AG10803 (cell line): ENCODE results near the gene ZNF804B.

Experiments used
- DNase-seq: peaks from one replicate; pipeline ENCODE4 v3.0.0; 2010; ENCODE audit warnings: low read depth
- H3K4me3 ChIP-seq: 2 replicates; pipeline ENCODE4 v1.5.1; 2011; ENCODE audit warnings: mild to moderate bottlenecking, low read length, control low read depth
- CTCF ChIP-seq: conservative IDR thresholded peaks from 2 replicates; pipeline ENCODE4 v1.5.1; 2011; ENCODE audit warnings: mild to moderate bottlenecking, low read length, control low read depth, inconsistent platforms

ZNF804B gene

GRCh38 chr7:89133357-89133756, 373.9 kb downstream of the ZNF804B start:
- TF ChIP-seq CTCF = no peak
- DNase-seq = no peak

GRCh38 chr7:89133819-89134218, 374.3 kb downstream of the ZNF804B start:
- no peak overlapping the region for H3K4me3 ChIP-seq
- no peak for DNase-seq
- no peak for TF ChIP-seq CTCF

More at GRCh38 chr7:89133357-89133756, 373.9 kb downstream of the ZNF804B start:
- no peak overlapping the region for H3K4me3 ChIP-seq

GRCh38 chr7:89145801-89146200, 386.3 kb downstream of the ZNF804B start:
- no peak for TF ChIP-seq CTCF
- H3K4me3 ChIP-seq = no peak overlapping the region
- DNase-seq = no peak

GRCh38 chr7:89160107-89160506, 400.6 kb downstream of the ZNF804B start:
- TF ChIP-seq CTCF = no peak
- DNase-seq = no peak
- no peak overlapping the region for H3K4me3 ChIP-seq

GRCh38 chr7:89165421-89165820, 405.9 kb downstream of the ZNF804B start:
- no peak for DNase-seq
- no peak for TF ChIP-seq CTCF
- H3K4me3 ChIP-seq = no peak overlapping the region

- no peak for DNase-seq
- TF ChIP-seq CTCF = no peak
- no peak overlapping the region for H3K4me3 ChIP-seq
These were observed 411.1 kb downstream of the ZNF804B start for GRCh38 chr7:89170628-89171027.

GRCh38 chr7:89182116-89182515, 422.6 kb downstream of the ZNF804B start:
- no peak overlapping the region for H3K4me3 ChIP-seq
- no peak for DNase-seq
- TF ChIP-seq CTCF = no peak
